ENCODE results near the gene KRTAP10-12.

Gene KRTAP10-12

GRCh38 chr21:44712203-44713028 is 15.4 kb downstream of the KRTAP10-12 start:
- DNase-seq = no peak

- DNase-seq = no peak
These were observed 16.2 kb downstream of the KRTAP10-12 start for GRCh38 chr21:44713130-44713529.

- DNase-seq = no peak
These were observed 16.9 kb downstream of the KRTAP10-12 start for GRCh38 chr21:44713846-44714245.

GRCh38 chr21:44714905-44715304 is 17.9 kb downstream of the KRTAP10-12 start:
- no peak for DNase-seq

- DNase-seq = no peak
These were observed 20.0 kb downstream of the KRTAP10-12 start for GRCh38 chr21:44716984-44717383.

- DNase-seq = no peak
These were observed 21.1 kb downstream of the KRTAP10-12 start for GRCh38 chr21:44718093-44718492.

GRCh38 chr21:44718571-44718970 is 21.6 kb downstream of the KRTAP10-12 start:
- DNase-seq = no peak

- DNase-seq = no peak
These were observed 23.2 kb downstream of the KRTAP10-12 start for GRCh38 chr21:44720170-44720569.

GRCh38 chr21:44722731-44723130 is 25.8 kb downstream of the KRTAP10-12 start:
- no peak for DNase-seq

GRCh38 chr21:44723177-44724131 is 26.5 kb downstream of the KRTAP10-12 start:
- no peak for DNase-seq

- no peak for DNase-seq
These were observed 27.2 kb downstream of the KRTAP10-12 start for GRCh38 chr21:44724196-44724595.

GRCh38 chr21:44724926-44725325 is 28.0 kb downstream of the KRTAP10-12 start:
- DNase-seq = no peak

GRCh38 chr21:44726826-44727225 is 29.9 kb downstream of the KRTAP10-12 start:
- no peak for DNase-seq

GRCh38 chr21:44727321-44727720 is 30.3 kb downstream of the KRTAP10-12 start:
- DNase-seq = no peak

GRCh38 chr21:44727757-44728156 is 30.8 kb downstream of the KRTAP10-12 start:
- no peak for DNase-seq

GRCh38 chr21:44728716-44729115 is 31.7 kb downstream of the KRTAP10-12 start:
- DNase-seq = no peak

GRCh38 chr21:44729336-44730027 is 32.5 kb downstream of the KRTAP10-12 start:
- no peak for DNase-seq

- no peak for DNase-seq
These were observed 33.0 kb downstream of the KRTAP10-12 start for GRCh38 chr21:44730028-44730395.

- DNase-seq = no peak
These were observed 34.1 kb downstream of the KRTAP10-12 start for GRCh38 chr21:44730951-44731579.

- no peak for DNase-seq
These were observed 35.3 kb downstream of the KRTAP10-12 start for GRCh38 chr21:44732263-44732662.

GRCh38 chr21:44732956-44733355 is 36.0 kb downstream of the KRTAP10-12 start:
- no peak for DNase-seq

GRCh38 chr21:44734026-44734745 is 37.2 kb downstream of the KRTAP10-12 start:
- DNase-seq = no peak

Measured in effector CD4-positive, alpha-beta T cell (primary cell).